ENCODE results near the gene TOR1A.

TOR1A gene

GRCh38 chr9:129823935-129824601 lies at the start of gene TOR1A:
TSS of gene TOR1A (minus strand) at chr9:129824136. CDS start at chr9:129824085, 51 bp downstream.
- peak within 1 kb of the TSS; percentile 43 for H3K27ac ChIP-seq
- 0 out of 2 replicates have a peak, but pooled peaks cover 3% of the 10 kb centered on the region for H3K36me3 ChIP-seq (ENCODE audit: insufficient read depth)
- peaks cover 10% of the 10 kb centered on the region for H3K79me2 ChIP-seq (ENCODE audit: insufficient read depth, low read depth)
- H3K4me2 ChIP-seq, result peak within 1 kb of the TSS; percentile 57; the same call in 1 of the 2 replicates
- peak within 1 kb of the TSS; percentile 82 for H3K9ac ChIP-seq
- no peak for TF ChIP-seq CTCF (conservative IDR thresholded peaks at IDR 0.05; ENCODE audit: low read depth, low read length)
- H4K20me1 ChIP-seq (ENCODE audit: insufficient read depth), result no peaks in the 10 kb centered on the region
- peak within 1 kb of the TSS; percentile 66 for H2AFZ ChIP-seq (ENCODE audit: low read depth)
- no peak within 1 kb of the TSS for H3K4me3 ChIP-seq (IDR thresholded peaks at IDR 0.05; ENCODE audit: insufficient read depth, low read depth, low read length)
- no peaks in the 10 kb centered on the region for H3K27me3 ChIP-seq (ENCODE audit: insufficient read depth, low read depth)
- peaks cover 3% of the 10 kb centered on the region for H3K4me1 ChIP-seq (ENCODE audit: low read depth, poor library complexity, severe bottlenecking)

- H3K4me3 ChIP-seq (IDR thresholded peaks at IDR 0.05; ENCODE audit: insufficient read depth, low read depth, low read length), result no peak overlapping the region
- no peaks in the 10 kb centered on the region for H3K79me2 ChIP-seq (ENCODE audit: insufficient read depth, low read depth)
- H3K27me3 ChIP-seq (ENCODE audit: insufficient read depth, low read depth), result no peaks in the 10 kb centered on the region
- H3K27ac ChIP-seq, result no peak overlapping the region
- no peak overlapping the region for H3K4me2 ChIP-seq
- no peaks in the 10 kb centered on the region for H3K4me1 ChIP-seq (ENCODE audit: low read depth, poor library complexity, severe bottlenecking)
- no peak overlapping the region for H2AFZ ChIP-seq (ENCODE audit: low read depth)
- no peak for TF ChIP-seq CTCF (conservative IDR thresholded peaks at IDR 0.05; ENCODE audit: low read depth, low read length)
- H3K9ac ChIP-seq, result no peak overlapping the region
- H4K20me1 ChIP-seq (ENCODE audit: insufficient read depth), result no peaks in the 10 kb centered on the region
- no peaks in the 10 kb centered on the region for H3K36me3 ChIP-seq (ENCODE audit: insufficient read depth)
Observed at GRCh38 chr9:129871046-129871445, 47.1 kb upstream of the TOR1A start.

- H3K36me3 ChIP-seq (ENCODE audit: insufficient read depth), result no peaks in the 10 kb centered on the region
- H3K4me2 ChIP-seq, result no peak overlapping the region
- H3K9ac ChIP-seq, result no peak overlapping the region
- no peaks in the 10 kb centered on the region for H3K4me1 ChIP-seq (ENCODE audit: low read depth, poor library complexity, severe bottlenecking)
- H3K79me2 ChIP-seq (ENCODE audit: insufficient read depth, low read depth), result no peaks in the 10 kb centered on the region
- H4K20me1 ChIP-seq (ENCODE audit: insufficient read depth), result no peaks in the 10 kb centered on the region
- no peak overlapping the region for H2AFZ ChIP-seq (ENCODE audit: low read depth)
- H3K27ac ChIP-seq, result no peak overlapping the region
- no peaks in the 10 kb centered on the region for H3K27me3 ChIP-seq (ENCODE audit: insufficient read depth, low read depth)
- no peak overlapping the region for H3K4me3 ChIP-seq (IDR thresholded peaks at IDR 0.05; ENCODE audit: insufficient read depth, low read depth, low read length)
- no peak for TF ChIP-seq CTCF (conservative IDR thresholded peaks at IDR 0.05; ENCODE audit: low read depth, low read length)
Observed at GRCh38 chr9:129869585-129870501, 45.9 kb upstream of the TOR1A start.

- Histone ChIP-seq H3K4me2 (no peak overlapping the region), H3K79me2 (ENCODE audit: insufficient read depth, low read depth) (no peaks in the 10 kb centered on the region), H3K27ac (no peak overlapping the region), H3K4me3 (IDR thresholded peaks at IDR 0.05; ENCODE audit: insufficient read depth, low read depth, low read length) (no peak overlapping the region), H3K36me3 (ENCODE audit: insufficient read depth) (no peaks in the 10 kb centered on the region), H3K4me1 (ENCODE audit: low read depth, poor library complexity, severe bottlenecking) (no peaks in the 10 kb centered on the region), H3K9ac (no peak overlapping the region), H3K27me3 (ENCODE audit: insufficient read depth, low read depth) (no peaks in the 10 kb centered on the region), H2AFZ (ENCODE audit: low read depth) (no peak overlapping the region), H4K20me1 (ENCODE audit: insufficient read depth) (no peaks in the 10 kb centered on the region)
- TF ChIP-seq CTCF (conservative IDR thresholded peaks at IDR 0.05; ENCODE audit: low read depth, low read length), result no peak
Observed at GRCh38 chr9:129868872-129869486, 45.0 kb upstream of the TOR1A start.
